Fibroblast of gingiva (primary cell): ENCODE results near the gene FCER2.
"Not testable (repeated sequence)": the region's sequence is repeated elsewhere in the genome, so short reads cannot be mapped to it uniquely, and the experiment has no call there.

Experiments
- DNase-seq: peaks from one replicate; pipeline ENCODE4 v3.0.0-alpha.2; 2011; ENCODE audit warnings: low read depth

The FCER2 gene, protein sequence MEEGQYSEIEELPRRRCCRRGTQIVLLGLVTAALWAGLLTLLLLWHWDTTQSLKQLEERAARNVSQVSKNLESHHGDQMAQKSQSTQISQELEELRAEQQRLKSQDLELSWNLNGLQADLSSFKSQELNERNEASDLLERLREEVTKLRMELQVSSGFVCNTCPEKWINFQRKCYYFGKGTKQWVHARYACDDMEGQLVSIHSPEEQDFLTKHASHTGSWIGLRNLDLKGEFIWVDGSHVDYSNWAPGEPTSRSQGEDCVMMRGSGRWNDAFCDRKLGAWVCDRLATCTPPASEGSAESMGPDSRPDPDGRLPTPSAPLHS

DNA sequence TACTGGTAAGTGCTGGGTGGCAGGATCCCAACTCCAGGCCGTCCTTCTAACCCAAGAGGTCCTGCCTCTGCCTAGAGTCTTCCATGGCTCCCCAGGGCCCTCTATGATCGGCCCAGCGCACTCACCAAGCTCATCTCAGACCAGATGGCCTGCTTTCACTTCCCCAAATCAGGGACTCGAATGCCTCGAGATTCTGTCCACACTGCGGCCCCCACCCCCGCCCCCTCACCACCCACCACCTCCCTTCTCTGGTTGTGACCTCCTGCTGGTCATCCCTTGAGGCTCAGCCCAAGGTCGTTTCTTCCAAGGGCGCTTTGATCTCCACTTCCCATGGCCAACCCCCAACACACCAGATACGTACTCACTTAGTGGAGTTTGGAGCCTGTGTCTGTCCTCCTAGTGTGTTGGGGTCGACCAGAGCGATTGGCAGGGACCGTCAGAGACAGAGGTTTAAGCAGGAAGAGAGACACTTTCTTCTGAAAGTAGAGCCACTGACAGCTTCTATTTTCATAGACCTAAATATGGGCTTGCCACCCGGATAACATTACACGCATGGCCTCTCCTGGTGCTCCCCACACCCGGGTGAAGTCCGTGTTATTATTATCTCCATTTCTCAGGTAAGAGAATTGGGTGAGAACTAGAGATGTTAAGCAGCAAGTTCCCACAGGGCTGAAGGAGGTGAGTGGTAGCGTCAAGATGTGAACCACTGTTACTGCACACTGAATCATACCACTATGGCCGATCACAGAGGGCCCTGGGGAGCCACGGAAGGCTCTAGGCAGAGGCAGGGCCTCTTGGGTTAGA is at the start of gene FCER2:
Gene FCER2, minus strand, starts transcription at position 478 of the 804 bp plus-strand sequence. CDS start 2,371 bp downstream, outside the sequence.
- no peak for DNase-seq

DNA sequence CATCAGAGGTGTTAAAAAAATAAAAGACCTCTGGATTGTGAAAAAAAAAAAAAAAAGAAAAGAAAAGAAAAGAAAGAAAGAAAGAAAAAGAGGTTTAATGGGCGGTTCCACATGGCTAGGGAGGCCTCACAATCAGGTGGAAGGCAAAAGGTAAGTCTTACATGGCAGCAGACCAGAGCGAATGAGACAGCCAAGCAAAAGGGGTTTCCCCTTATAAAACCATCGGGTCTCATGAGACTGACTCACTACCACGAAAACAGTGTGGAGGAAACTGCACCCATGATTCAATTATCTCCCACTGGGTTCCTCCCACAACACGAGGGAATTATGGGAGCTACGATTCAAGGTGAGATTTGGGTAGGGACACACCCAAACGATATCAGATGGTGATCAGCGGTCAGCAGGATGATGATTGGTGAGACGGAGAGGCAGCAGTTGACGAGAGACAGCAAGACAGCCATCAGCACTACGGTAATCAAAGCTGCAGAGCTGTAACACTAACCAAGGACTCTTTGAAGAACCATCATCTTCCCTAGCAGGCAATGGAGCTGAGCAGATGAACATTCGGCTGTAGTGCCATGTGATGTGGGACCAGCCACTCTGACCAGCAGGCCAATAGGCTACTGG is 49.3 kb upstream of the FCER2 start:
- DNase-seq: no peak

DNA sequence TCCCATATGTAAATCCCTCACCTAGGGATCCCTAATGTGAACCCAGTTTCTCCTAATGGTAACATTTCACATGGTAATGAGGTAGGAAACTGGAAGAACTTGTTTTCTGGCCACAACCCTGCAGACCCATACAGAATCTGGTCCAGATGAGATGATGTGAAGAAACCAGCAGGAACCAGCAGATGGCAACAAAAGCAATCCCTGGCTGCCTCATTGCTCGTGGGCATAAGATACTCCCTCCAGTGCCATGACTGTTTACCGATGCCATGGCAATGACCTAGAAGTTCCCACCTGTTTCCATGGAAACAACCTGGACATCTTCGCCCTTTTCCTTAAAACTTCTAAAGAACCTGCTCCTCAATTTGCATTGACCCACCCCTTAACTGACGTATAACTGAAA is 46.8 kb upstream of the FCER2 start:
- DNase-seq: no peak

DNA sequence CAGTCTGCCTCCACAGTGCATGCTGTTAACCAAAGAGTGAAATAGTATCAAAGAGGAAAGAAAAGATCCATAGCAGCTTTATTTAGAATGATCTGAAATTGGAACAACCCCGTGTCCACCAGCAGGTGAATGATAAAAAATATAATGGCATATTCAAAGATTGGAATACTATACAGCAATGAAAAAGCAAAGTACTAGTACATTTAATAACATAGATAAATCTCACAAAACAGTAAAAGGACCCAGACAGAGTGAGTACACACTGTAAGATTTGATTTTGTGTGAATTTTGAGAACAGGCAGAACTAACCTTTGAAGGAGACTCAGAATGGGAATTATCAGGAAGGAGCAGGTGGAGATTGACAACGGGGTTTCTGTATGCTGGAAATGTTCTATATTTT is 46.2 kb upstream of the FCER2 start:
- no peak for DNase-seq

DNA sequence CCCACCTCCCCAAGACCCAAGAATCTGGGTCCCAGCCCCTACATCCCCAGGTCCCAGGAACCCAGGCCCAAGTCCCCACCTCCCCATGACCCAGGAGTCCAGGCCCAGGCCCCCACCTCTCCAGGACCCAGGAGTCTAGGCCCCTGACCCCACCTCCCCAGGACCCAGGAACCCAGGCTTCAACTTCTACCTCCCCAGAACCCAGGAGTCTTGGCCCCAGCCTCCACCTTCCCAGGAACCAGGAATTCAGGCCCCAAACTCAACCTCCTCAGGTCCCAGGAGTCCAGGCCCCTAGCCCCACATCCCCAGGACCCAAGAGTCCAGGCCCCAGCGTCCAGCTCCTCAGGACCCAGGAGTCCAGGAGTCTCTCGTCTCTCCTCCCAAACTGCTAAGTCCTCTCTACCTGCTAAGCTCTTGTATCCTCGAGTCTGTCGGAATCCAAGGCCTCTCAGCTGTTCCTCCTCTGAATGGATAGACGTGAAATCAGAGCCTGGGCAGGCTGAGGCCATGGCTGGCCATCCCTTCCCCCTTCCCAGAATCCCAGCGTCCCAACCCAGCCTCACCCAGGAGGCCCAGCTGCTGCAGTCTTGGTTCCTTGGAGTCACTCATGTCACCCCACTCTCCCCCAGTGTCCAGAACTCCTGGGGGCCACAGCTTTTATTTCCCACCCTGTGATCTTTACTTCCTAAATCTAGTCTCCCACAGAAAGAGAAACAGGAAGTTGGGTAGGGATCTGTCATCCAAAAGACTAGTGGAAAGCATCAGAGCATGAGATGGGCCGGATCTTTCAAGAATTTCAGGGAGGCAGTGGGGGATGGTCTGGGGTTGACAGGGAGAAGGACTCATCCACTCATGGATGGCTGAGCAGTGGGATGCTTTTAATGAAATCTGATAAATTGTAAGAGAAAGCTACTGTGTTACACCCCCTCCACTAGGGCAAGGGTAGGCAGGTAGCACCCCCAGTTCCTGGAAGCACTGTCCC is 45.3 kb upstream of the FCER2 start, which contains the start of gene CD209:
Gene CD209, minus strand, starts transcription at position 632 of the 982 bp plus-strand sequence. Its CDS starts 23 bp downstream, at position 609.
- no peak for DNase-seq

DNA sequence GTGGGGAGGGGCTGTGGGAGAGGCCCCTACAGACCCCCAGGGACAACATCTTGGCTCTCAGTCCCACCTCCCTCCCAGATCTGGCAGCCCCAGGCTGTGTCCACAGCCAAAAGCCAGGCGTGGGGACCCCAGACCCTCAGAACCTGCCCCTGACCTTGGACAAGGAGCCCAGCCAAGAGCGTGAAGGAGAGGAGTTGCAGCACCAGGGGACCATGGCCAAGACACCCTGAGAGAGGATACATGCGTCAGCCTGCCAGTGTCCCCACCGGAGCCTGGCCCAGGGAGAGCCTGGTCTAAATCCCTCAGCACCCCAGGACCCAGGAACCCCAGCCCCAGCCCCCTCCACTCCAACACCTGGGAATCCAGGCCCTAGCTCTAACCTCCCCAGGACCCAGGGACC is 44.4 kb upstream of the FCER2 start:
- not testable (repeated sequence) for DNase-seq

DNA sequence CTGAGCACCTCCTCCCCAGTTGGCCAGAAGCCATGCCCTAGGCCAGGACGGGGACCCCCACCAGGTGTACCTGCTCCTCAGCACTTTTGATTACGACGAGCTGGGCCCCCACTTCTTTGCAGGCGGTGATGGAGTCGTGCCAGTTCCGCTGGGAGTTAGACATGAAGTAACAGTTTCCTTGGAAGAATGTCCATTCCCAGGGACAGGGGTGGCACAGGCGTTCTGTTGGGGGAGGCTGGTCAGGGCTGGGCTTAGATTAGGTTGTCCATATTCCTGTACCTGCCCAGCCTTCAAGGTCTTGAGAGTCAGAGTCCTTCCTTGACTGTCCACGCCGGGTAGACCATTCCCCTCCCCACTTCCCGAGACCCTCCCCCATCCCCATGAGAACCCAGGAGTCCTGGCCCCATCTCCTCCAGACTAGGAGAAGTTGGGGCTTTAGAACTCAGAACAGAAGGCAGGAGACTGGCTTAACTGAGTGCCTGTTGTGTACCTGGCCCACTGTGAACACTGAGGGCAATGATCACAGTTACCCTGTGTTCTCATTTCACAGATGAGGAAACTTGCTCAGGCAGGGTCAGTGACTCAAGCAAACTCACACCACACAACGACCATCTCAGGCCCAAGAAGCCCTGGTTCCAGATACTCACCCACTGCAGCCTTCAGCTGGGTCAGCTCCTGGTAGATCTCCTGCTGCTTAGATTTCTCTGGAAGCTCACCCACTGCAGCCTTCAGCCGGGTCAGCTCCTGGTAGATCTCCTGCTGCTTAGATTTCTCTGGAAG is 43.1 kb upstream of the FCER2 start:
- DNase-seq: no peak

DNA sequence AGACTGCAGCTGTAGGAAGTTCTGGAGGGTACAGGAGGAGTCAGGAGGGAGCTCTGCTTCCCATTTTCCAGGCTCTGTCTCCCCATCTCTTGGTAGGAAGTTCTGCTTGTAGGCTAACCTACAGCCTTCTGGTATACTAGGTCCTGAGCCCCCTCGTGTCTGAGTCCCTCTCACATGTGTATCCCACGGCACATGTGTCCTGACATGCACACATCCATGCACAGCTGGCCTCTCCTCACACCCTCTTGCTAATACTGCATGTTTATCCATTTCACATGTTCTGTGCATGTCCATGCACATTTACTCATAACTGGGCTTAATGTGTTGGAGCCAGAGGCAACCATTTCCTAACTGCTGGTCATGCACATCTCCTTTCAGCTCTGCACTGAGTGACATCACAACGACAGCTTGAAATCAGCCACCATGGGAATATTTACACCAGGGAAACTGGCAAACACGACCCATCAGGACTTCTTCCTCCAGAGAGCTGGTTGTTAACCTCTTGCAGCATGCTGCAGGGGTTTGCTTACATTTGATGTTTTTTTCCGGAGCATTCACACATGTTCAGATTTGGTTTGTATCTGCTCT is 42.4 kb upstream of the FCER2 start:
- DNase-seq: no peak

DNA sequence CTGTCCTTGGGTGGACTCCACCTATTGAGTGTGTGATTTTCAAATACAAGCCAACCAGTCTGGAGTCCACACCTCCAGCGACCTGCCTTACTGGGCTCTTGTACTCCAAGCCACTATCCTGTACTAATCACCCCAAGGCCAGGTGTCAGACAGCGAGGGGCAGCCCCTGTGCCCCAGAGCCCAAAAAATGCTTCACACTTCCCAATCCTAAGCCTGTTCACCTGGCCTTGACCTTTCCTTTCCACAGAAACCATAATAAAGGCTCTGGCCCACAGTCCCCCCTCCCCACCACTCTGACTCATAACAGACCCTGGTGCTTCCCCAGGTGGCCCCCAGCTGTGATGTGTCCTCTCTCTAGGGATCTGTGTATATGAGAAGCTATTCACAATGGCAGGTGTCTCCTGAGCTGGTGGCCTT is 41.5 kb upstream of the FCER2 start:
- no peak for DNase-seq

DNA sequence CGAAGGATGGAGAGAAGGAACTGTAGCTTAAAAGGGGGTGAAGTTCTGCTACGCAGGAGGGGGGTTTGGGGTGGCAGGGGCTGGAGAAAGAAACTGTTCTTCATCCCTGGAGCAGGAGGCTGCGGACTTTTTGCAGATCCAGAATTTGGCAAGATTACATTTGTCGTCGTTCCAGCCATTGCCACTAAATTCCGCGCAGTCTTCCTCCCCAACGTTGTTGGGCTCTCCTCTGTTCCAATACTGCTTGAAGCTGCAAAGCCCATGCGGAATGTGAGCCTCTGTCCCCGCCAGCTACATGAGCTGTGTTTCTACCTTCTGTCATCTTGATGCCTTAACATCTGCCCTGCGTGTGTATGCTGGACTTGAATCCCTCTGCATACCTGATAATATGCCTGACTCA is 41.1 kb upstream of the FCER2 start:
- no peak for DNase-seq

DNA sequence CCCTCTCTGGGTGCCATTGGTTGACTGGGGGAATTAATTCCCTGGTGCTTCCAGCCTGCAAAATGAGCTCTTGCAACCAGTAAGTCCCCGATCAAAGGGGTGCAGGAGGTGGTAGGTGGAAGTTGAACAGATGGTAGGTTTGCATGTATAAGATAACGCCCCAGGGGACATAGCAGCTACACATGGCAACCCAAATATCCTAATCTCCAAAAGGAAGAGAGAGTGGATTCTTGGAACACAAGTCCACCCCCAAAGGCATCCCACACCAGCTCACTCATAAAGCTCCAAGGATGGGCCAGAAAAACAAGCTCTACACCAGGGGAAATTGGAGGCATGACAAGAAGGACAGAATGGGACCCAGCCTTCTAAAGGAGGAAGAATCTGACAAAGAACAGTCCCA is 40.6 kb upstream of the FCER2 start:
- no peak for DNase-seq

DNA sequence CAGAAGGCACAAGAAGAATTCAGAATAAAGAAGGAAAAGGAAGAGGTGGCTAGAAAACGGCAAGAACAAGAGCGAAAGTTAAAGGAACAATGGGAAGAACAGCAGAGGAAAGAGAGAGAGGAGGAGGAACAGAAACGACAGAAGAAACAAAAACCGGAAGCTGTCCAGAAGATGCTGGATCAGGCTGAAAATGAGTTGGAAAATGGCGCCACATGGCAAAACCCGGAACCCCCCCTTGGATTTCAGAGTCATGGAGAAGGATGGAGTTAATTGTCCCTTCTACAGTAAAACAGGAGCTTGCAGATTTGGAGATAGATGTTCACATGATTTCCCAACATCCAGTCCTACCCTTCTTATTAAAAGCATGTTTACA is 38.7 kb upstream of the FCER2 start:
- no peak for DNase-seq

DNA sequence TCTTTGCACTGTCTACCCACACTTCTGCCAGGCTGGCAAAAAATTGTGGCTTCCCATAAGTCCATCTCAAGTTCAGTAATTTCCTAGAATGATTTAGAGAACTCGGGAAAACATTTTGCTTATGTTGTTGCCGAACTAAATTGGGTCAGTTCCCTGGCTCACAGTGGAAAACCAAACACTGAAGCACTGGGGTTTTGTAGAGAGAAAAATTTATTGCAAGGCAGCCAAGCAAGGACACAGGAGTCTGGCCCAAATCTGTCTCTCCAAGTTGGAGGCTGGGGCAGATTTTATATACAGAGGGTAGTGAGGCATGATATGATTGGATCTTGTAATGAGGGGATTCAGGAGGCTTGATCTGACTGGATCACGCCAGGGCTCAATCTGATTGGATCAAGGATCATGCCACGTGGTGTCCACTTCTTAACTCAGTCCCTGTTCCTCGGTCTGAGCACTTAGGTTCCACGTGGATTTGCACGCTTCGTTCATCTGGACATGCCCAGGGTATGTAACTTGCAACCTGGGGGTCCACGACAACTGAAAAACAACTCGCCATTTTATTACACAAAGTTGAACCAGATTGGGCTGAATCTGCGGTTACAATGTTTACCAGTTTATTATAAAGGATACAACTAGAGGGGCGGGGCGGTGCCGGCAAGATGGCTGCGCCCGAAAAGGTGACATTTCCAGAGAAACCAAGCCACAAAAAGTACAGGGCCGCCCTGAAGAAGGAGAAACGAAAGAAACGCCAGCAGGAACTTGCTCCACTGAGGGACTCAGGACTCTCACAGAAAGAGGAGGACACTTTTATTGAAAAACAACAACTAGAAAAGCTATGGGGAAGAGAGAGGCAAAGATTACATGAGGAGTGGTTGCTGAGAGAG is 38.1 kb upstream of the FCER2 start:
- no peak for DNase-seq

DNA sequence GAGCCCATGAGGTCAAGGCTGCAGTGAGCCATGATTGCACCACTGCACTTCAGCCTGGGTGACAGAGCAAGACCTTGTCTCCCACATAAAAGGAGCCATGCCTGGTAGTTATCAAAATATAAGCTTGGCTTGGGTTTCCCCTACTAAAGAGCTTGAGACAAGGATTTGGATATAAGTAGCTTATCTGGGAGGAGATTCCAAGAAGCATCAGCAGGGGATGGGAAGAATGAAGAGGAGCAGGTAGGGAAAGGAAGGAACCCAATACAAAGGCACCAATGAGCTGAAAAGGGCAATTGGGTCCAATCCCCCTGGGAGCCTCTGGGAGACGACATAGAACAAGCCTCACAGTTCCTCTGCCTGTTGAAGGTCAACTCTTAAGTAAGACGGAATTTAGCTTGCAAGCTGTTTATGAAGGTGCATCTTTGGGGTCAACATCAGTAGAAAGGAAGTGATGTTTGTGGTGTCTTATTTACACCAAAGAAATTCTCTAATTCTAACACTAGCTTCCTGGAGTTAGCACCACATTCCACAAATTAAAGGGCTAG is 37.4 kb upstream of the FCER2 start:
- DNase-seq: no peak

DNA sequence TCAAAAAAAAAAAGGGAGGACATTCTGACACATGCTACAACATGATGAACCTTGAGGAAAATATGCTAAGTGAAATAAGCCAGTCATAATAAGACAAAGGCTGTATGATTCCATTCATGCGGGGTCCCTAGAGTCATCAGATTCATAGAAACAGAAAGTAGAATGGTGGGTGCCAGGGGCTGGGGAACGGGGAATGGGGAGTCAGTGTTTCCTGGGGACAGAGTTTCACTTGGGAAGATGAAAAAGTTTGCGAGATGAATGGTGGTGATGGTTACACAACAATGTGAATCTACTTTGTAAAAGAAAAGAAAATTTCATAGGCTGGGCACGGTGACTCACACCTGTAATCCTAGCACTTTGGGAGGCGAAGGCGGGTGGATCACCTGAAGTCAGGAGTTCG is 36.1 kb upstream of the FCER2 start:
- no peak for DNase-seq

DNA sequence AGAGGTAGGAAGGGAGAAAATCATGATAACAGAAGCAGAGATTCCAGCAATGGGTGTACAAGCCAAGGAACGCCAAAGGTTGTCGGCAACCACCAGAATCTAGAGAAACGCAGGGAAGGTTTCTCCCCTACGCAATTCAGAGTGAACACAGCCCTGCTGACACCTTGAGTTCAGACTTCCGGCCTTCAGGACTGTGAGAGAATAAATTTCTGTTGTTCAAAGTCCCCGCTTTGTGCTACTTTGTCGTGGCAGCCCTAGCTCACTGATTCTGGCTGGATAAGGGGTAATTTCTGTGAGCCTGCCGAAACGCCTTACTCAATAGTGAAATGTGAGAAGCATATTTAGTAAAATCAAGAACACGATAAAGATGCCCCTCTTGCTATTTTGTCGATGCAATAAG is 35.3 kb upstream of the FCER2 start:
- DNase-seq: no peak

DNA sequence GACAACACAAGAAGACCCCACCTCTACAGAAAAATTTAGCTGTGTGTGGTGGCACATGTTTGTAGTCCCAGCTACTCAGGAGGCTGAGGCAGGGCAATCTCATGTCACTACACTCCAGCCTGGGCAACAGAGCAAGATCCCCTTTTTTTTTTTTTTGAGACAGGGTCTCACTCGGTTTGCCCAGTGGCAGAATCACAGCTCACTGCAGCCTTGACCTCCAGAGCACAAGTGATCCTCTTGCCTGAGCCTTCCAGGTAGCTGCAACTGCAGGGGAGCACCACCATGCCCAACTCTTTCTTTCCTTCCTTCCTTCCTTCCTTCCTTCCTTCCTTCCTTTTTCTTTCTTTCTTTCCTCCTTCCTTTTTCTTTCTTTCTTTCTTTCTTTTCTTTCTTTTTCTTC is 34.2 kb upstream of the FCER2 start:
- DNase-seq: no peak

DNA sequence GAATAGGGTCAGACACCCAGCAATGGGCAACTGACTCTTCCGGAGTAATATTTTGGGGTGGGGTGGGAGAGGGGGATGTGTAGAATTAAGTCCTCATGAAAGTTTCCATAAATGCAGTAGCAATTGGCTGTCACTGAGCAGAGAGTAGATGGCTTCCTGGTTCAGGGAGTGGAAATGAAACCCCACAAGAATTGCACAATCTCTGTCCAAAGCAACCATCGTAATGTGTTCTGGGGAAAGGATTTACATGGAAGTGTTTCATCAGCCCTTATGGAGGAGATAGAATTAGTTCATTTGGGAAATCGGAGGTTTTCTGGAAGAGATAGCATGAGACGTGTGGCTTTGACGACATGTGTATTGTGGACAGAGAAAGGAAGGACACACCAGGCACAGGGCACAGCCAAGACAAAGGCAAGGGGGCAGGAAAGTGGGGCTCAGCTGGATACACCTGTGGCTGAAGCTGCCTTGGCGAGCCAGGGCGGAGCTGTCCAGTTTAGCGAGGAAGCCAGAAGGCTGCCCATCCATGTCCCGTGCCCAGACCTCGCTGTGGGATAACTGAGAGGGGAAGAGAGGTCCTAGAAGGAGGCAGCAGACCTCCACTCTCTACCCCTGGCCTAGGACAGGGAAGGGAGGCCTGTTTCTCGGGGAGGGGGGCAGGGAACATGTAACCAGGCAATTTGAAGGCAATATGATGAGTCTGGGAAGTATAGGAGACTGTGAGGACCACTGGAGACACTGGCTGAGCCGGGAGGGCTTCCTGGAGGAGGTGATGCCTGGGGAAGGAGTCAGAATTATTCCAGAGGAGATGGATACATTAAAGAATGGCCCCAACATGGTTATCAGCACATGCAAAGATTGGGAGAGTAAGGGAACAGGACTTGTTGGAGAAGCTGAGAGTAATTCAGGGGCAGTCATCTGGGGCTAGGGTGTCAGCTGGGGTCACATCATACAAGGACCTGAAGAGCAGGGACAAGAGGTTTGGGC is 32.6 kb upstream of the FCER2 start:
- peak; percentile 26 for DNase-seq
